HG03060 (cell line): ENCODE data around the gene TFAP2A.

Source experiments
- ATAC-seq: cut with Tn5 transposase; IDR thresholded peaks from one replicate; pipeline ENCODE4 v1.9.1; 2021; ENCODE audit warnings: low read depth, moderate number of reproducible peaks; ENCODE audit not compliant: unreplicated experiment

The TFAP2A gene

DNA sequence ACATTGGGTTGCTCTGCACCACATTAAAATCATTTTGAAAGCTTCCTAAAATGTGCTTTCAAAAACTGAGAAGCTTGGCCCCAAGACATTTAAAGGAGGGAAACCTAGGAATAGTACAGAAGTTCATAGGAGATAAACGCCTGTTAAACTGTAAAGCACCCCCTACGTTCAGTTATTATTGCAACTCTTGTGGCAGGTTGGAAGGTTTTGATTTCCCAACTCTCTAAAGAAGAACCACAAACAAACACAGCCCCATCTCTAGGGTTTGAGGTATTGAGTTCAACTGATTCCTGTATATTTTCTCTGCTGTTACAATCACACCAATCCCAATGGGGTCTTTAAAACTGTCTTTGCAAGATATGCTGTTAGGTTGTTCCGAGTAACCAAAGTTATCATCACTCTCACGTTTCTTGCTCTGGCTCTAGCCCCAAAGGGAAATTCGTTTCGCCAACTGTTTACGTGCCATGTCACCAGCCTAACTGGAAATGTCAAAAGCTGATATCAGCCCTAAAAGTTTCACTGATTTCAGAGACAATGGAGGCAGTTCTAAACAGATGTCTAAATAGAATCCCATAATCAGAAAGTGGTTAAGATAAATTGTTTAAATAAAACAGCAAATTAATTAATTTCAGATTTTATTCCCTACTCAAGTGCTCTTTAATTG, 12.1 kb downstream of the TFAP2A start:
- no peak for ATAC-seq

DNA sequence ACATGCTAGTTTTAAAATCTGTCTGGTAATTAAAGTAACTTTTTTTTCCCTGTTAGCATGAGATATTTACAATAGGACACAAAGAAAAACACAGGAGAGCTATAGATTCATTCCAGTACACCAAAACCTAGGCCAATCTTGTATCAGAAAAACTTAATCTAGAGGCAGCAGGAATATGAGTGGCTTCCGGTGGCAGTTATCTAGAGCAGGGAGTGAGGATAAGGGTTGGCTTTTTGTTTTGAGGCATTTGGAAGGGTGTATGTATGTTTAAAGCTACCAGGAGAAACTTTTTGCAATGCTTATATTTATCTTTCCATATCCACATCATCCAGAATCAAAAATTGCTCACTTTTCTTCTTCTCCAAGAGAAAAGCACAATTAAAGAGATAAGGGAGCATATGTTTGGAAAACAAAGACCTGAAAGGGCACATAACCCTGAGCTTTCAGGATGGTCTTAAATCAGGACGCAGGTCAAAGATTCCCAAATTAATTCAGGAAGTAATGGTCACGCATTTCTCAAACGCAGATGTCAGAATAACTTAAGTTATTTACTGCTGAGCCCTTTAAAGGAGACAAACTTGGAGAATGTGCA, 13.1 kb downstream of the TFAP2A start:
- no peak for ATAC-seq

DNA sequence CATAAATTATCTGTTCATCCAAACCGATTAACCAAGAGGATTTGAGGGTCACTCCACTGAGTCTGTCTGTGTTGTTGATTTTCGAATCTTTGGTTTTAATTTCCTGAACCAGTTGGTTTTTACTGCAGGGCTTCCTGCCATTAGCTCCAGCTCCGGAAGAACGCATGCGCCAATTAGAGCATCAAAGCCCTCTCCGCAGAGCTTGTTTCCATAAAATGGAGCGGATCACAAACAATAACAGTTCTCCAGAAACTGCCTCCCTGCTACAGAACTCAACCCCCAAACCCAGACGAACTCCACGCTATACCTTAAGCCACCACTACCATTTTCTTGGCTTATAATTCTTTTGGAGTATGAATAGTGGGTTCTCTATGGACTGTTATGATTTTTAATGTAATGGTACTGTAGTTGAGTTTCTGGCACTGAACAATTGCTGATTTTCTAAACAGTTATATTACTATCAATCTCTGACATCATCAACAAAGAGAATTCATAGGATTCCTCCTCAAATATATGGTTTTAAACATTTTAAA, 13.8 kb downstream of the TFAP2A start:
- no peak for ATAC-seq

DNA sequence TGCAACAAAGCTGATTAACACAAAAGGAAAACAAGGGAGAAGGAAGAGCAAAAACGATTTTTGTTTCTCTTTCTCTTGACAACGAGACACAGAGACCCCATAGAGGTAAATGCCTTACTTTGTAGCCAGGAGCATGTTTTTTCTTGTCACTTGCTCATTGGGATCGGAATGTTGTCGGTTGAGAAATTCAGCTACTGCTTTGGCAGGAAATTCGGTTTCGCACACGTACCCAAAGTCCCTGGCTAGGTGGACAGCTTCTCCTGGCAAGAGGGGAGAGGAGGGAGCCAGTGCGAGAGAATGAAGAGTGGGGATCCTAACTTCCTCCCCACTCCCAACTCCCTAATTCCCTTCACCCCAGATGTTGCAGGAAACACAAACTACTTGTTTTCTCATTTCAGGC, 14.5 kb downstream of the TFAP2A start:
- ATAC-seq: no peak

DNA sequence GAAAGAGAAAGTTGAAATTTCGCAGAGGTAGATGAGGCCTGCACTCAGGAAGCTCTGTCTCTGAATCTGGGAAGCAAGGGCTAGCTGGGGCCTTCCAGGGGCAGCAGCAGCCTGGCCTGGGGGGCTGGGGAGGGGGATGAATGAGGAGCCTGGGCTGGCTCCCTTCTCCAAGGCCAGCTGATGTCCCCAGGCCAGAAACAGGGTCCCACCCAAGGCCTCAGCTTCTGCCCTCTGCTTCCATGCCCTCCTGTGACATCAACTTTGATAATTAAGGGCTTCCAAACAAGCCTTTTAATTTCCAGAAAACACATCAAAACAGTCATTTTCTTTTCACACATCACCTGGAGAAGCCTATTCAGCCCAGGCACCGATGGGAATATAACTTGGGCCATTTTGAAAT, 15.4 kb downstream of the TFAP2A start:
- ATAC-seq: no peak

DNA sequence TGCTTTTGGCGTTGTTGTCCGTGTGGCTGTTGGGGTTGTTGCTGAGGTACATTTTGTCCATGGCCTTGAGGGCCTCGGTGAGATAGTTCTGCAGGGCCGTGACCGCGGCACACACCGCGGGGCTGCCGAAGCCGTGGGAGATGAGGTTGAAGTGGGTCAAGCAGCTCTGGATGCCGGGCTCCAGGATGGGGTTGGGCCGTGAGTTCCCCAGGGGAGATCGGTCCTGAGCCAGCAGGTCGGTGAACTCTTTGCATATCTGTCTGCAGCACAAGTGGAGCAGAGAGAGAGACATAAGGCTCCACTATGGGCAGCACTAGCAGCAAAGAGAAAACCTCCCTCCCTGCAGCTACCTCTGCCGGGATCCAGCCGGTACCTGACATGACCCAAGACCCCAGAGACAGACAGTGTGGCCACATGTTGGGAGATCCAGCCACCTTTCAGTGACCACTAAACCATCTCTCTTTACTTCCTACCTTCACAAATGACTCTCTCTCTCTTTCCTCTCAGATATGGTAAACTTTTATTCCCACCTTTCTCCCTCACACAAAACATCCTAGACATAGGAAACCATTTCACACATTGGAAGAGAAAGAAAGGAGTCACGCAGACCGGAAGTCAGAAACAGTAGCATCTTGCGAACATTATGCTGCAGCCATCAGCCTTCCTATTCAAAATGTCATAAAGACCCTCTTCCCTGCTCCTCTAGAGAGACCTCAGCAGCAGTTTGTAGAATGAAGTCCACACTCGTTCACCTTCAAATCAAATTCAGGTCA, 16.2 kb downstream of the TFAP2A start:
- no peak for ATAC-seq

DNA sequence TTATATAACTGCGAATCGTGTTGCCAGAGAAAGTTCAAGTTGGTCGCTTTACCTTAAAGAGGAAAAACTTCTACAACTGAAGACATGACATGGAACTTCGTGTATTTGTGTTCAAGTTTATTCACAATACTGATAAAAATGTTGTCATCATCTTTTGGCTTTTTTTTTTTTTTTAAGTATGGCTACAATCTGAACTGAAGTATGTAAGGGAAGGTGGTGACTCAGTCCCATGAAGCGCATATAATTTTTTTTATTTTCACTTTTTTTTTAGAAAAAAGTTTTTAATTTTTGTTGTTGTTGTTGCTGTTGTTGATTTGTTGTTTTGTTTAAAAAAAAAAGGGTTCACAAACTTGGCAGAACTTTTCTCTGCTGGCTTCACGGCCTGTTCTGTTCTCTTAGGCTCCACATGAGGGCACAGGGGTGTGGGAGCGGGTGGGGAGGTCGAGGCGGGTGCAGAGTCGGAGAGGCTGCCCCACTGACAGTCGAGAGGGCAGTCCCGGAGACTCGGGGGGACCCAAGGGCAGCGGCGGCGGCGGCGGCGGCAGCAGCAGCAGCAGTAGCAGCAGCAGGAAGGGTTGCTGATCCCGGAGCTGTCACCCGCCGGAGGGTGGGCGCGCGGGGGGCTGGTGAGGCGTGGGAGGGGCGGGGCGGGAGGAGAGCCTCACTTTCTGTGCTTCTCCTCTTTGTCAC, 17.0 kb downstream of the TFAP2A start:
- no peak for ATAC-seq

DNA sequence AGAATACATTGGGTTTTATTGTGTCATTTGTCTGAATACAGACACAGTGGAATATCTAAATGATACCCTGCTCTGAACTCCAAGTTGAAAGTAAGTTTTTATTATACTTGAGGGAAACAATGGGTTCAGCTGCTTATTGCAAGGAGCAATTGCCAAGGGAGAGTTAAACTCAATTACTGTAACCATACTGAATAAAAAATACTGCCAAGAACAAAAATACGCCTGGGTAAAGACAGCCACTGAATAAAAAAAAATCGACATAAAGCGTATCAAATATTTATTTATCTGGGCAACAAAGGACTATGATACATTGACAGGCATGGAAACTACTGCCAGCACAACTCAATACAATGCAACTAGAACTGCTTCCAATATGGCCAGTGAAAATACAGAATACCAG, 18.1 kb downstream of the TFAP2A start:
- ATAC-seq: no peak

DNA sequence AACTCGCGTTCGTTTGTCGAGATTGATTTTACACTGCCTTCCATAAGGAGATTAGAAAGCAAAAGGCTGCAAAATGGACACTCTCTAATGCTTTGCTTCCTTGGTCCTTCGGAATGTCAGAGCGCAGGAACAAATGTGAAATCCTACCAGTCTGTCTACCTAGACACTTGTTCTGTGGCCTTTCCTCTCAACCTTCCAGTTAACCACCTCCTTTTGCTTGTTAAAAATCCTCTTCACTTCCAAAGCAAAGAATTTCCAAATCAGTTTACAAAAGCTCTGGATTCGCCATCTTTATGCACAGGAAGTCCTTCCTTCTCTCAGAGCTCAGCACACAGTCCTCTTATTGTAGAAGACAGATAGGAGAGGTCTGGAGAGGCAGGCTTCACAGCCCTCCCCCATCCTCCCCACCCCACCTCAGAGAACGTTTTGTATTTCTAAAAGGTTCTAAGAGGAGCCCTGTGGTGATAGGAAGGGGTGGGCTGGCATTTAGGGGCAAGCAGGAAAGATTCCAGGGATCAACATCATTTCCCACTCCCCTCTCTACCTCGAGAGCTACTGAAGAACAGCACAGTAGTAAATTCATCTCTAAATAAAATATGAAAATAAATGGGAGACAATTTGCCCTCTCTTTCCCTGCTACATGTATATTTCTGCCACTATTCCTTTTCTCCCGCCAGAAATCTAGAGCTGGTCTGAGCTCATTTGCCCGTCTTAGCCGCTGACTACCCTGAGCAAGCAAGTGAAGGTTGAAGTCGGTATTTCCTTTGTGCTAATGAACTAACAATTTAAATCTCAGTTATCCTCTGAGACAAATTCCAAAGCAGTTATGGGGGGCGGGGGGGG, 18.9 kb downstream of the TFAP2A start:
- ATAC-seq: no peak

DNA sequence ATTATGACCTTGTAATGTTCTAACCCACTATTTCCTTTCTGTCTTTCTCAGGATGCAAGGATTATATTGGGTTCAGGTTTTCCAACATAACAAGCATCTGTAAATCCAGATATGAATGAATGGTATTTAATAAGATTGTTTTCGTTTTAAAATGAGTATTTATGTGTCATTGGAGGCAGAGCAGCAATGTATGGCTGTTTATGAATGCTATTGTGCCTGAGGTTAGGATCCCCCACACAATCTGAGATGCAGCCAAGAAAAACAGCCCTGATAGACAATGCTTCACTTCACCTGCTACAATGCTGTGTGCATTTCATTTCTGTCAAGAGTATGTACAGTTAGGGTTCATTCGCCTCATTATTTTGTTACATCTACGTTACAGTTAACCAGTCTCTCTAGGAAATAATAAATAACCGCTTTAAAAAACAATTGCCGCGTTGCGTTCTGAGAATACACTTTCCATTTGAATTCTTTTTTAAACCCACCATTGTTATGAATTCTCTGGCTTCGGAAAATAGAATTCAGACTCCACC, 19.6 kb downstream of the TFAP2A start:
- no peak for ATAC-seq

DNA sequence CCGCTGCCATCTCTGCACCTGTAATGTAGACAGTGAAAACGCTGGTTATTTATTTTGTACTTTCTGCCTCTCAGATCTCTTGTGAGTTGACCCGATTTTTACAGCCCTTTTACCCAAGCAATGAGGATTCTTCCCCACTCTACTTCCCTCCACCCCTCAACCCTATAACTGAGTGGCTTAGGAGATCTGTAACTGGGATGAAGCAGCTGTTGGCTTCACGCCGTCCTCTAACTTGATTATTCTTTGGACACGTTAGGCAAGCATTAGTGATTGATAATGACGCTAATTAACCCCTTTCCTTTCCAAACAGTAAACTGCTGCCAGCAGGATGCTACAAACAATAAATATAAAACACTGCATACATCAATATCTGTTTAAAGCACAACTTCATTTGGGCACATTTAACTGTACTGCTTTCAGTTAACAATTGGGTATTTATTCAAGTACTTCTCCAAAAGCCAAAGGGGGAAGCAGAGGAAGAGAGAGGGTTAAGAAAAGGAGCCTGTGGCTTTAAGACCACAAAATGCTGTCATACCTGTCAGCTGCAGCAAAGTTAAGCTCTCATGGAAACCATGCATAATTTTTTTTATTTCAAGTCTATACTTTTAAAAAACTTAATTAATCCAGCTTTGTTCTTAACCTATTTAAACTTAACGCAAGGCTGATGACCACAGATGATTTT, 21.2 kb downstream of the TFAP2A start:
- no peak for ATAC-seq

DNA sequence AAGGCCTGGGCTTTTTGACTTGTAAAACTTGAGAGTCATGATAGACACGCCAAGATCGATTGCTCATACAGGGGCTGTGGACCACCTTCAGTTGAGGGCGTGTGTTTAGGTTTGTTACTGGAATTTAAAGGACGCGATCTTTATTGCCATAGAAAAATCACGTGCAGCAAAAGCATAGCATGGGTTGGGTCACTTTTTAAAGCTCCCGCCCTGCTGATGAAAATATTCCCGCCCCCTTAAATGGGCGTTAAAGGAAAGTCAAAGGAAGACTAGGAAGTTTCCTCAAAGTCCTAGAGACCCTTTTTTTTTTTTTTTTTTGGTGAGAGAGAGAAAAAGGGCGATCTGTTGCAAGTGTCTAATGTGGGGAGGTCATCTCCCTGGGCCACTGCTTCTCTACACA, 23.1 kb downstream of the TFAP2A start:
- no peak for ATAC-seq

DNA sequence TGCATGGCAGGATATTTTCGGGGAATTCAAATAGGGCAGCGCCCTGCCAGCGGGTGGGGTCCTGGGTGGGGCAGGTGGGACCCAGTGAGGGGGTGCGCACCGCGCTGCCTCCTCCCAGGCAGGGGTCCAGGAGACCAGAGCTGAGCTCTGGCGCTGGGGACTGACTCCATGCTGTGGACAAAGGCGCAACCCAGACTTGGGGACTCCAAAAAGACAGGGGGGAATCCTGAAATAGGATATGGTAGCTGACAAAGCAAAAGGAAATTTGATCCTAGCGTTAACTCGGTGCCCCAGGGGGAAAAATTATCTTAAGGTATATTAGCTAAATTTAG, 23.6 kb downstream of the TFAP2A start:
- no peak for ATAC-seq

DNA sequence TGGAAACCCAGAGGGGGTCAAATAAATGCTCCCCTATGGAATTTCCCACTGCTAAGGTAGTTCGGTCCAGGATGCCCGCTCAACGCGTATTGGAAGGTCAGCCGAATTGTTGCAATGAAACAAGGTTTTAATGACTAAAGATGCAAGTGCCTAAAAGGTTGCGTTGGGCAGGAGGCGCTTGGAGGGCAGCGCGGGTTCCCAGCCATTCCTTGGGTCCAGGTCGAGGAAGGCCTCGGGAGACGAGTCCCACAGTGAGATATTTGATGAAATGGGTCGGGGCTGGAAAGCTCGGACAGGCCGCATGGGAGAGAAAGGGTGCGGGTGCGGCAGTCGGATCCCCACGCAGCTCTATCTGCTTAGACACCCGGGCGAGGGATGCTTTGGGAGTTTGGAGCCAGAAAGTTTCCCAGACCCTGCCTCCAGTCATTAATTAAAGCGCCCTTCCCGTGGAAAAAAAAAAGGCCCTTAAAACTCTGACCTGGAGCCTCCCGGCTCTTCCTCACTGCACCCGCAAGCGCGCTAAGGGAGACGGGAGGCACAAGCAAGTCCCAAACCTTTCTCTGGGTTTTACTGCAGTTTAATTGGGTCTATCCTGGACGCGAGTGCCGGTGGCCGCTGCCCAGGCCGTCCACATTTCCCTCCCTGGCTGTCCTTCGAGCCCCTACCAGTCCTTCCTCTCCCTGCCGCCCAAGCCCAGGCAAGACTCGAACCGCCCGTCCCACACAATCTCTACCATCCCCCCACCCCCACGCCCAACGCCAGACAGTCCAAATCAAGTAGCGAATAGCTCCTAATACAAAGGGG, 24.2 kb downstream of the TFAP2A start:
- ATAC-seq: no peak

DNA sequence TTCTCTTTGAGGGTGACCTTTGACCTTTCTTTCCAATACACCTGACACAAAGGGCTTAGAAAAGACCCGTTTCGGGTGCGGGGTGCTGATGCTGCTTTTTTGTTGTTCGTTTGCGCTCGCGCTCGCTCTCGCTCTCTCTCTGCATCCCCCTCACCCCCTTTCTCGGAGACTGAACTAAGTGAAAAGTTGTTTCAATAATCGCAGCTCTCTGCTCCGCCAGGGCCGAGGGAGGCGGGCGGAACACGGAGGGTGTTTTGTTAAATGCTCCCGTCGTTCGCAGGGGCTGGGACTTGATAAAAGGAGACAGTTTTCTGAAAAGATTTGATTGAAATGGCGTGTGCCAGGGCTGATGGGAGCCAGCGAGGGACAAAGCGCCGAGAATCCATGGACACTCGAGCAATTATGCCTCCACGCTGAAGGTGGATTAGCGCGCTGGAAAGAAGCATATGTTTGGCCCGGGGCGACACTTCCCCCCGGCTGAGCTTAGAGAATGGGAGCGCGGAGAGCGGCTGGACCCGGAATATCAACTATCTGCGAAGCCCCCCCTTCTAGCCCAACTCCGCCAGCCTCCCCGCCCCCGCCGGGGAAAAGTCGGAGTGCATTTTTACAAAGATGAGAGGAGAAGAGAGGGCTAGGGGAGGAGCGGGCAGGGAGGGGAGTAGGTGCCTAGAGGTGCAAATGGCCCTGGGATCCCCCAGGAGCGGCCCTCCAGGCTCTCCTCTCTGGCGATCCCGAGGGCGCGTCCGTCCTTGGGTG, 25.0 kb downstream of the TFAP2A start:
- ATAC-seq: no peak

DNA sequence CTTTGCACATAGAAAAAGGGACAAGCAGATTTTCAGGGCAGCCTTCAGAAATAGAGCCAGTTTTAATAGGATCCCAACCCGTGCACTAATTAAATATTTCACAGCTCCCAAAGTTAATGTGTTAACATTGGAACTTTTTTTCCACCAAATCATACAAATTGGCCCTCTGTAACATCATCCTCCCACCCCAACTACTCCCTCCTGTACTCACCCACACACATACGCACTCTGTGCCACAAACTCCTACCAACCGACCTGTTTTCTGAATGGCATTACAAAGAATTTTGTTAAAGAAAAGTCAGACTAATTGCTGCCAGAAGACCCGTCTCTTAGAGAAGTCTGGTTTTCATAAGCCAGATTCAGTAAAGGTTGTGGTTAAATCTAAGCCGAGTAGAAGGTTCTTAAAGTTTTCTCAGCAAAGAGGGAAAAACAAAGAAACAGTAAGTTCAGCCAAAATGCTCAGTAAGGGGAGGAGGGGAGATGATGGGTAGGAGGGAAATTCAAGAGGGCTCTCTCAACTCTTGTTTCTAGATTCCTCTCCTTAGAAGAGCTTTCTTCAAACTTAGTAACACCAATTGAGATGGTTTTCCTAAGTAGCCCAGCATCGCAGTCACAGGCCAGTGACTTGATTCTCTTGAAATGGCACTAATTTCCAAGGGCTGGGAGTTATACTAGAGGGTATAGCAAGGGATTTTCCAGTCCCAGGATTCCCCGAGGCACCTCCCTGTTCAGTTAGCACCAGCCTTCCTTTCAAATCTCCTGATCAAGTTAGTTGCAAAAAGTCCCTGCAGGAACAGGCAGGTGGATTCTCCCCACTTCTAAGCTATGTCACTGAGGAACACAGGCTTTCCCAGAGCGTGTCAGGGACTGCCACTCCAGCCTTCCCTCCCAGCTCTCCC, 27.9 kb downstream of the TFAP2A start:
- ATAC-seq: no peak

DNA sequence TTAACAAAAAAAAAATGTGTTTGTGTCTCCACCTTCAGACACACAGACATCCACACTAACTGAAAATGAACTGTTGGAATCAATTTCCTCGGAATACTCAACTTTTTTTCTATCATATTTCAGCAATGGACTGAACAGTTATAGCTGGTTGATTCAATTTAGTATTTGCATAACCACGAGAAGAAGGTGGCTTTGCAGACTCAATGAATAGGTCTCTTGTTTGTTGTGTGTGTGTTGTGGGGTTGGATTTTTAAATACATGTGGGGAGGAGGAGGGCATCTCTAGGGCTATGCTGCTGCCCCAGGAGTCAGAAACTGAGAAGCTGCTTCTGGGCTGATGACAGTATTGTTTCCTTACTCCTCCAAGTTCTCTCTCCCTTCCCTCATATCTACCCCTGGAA, 28.7 kb downstream of the TFAP2A start:
- ATAC-seq: no peak
